ENCODE results near the gene NCAM1.

Gene NCAM1

GRCh38 chr11:113065330-113065729, 104.1 kb downstream of the NCAM1 start:
- Histone ChIP-seq H4K91ac (ENCODE audit: low read depth, low read length, poor library complexity) (no peak overlapping the region), H3K9ac (ENCODE audit: low read depth, low read length, poor library complexity) (no peak overlapping the region), H3K14ac (ENCODE audit: low read length) (no peak overlapping the region), H3K4me1 (ENCODE audit: control insufficient read depth in 2 of 2, insufficient read depth in 1 of 2, low read depth in 1 of 2, low read length in 2 of 2) (no peaks in the 10 kb centered on the region), H2BK5ac (ENCODE audit: low read length) (no peak overlapping the region), H3K79me1 (ENCODE audit: low read depth, low read length) (no peaks in the 10 kb centered on the region), H3K18ac (ENCODE audit: low read length) (no peak overlapping the region), H3K27me3 (ENCODE audit: control insufficient read depth in 3 of 3, insufficient read depth in 3 of 3, low read depth in 1 of 3, low read length in 3 of 3) (no peaks in the 10 kb centered on the region), H3K36me3 (replicated peaks in 1 of 2; ENCODE audit: control insufficient read depth in 2 of 2, insufficient read depth in 2 of 2, low read length in 2 of 2) (no peaks in the 10 kb centered on the region), H3K27ac (replicated peaks; ENCODE audit: low read length) (no peak overlapping the region), H2AK5ac (ENCODE audit: low read depth, low read length) (no peak overlapping the region), H3K9me3 (replicated peaks in 1 of 2; ENCODE audit: control insufficient read depth in 2 of 2, insufficient read depth in 1 of 2, low read depth in 1 of 2, low read length in 2 of 2) (no peaks in the 10 kb centered on the region), H4K8ac (ENCODE audit: low read depth, low read length) (no peak overlapping the region), H3K4me2 (ENCODE audit: insufficient read depth, low read length, poor library complexity, severe bottlenecking) (no peak overlapping the region), H3K23ac (ENCODE audit: low read depth, low read length, poor library complexity) (no peak overlapping the region), H3K4ac (ENCODE audit: low read length) (no peak overlapping the region), H2BK120ac (ENCODE audit: low read depth, low read length) (no peak overlapping the region), H2AFZ (ENCODE audit: low read length) (no peak overlapping the region), H2BK12ac (ENCODE audit: low read length) (no peak overlapping the region), H2BK15ac (ENCODE audit: low read length) (no peak overlapping the region), H3K4me3 (ENCODE audit: low read length in 2 of 2) (no peak overlapping the region)
- no peak for DNase-seq (ENCODE audit: low spot score)
- WGBS, 2 donors (ENCODE audit: extremely low coverage in 2 of 2, insufficient read length in 2 of 2, insufficient replicate concordance in 1 of 2) = no CpG with 5 or more reads among the region's 1 CpG

DNA sequence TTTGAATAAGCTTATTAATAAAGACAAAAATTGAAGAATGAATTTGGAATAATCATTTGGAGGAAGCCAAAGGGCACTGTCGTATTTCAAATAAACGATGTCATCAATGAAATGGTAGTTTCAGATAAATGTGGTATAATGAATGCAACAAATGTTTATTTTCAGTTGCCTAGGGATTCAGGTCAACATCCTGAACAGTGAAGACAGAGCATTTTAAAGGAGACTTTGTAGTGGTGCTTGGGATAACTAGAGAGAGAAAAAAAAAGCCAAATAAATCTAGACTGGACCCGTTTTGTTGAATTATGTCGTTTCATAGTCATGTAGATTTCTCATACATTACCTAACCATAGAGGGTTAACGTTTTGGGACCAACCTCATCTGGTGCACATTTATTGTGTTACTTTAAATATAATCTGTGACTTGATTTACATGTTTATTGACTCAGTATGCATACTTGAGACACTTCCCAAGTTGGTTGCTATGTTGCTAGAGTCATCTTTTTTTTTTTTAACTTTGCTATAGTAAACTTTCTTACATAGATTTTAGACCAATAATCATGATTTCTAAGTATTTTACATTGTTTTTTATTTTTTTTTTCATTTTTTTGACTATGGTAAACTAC, 111.1 kb downstream of the NCAM1 start:
- Histone ChIP-seq H2BK120ac (ENCODE audit: low read depth, low read length) (no peak overlapping the region), H3K27ac (replicated peaks; ENCODE audit: low read length) (no peak overlapping the region), H2AK5ac (ENCODE audit: low read depth, low read length) (no peak overlapping the region), H3K4me3 (ENCODE audit: low read length in 2 of 2) (no peak overlapping the region), H2AFZ (ENCODE audit: low read length) (no peak overlapping the region), H4K8ac (ENCODE audit: low read depth, low read length) (no peak overlapping the region), H3K9me3 (replicated peaks in 1 of 2; ENCODE audit: control insufficient read depth in 2 of 2, insufficient read depth in 1 of 2, low read depth in 1 of 2, low read length in 2 of 2) (no peaks in the 10 kb centered on the region), H2BK5ac (ENCODE audit: low read length) (no peak overlapping the region), H3K27me3 (ENCODE audit: control insufficient read depth in 3 of 3, insufficient read depth in 3 of 3, low read depth in 1 of 3, low read length in 3 of 3) (no peaks in the 10 kb centered on the region), H3K79me1 (ENCODE audit: low read depth, low read length) (no peaks in the 10 kb centered on the region), H3K36me3 (replicated peaks in 1 of 2; ENCODE audit: control insufficient read depth in 2 of 2, insufficient read depth in 2 of 2, low read length in 2 of 2) (no peaks in the 10 kb centered on the region), H2BK15ac (ENCODE audit: low read length) (no peak overlapping the region), H3K4me2 (ENCODE audit: insufficient read depth, low read length, poor library complexity, severe bottlenecking) (no peak overlapping the region), H2BK12ac (ENCODE audit: low read length) (no peak overlapping the region), H3K9ac (ENCODE audit: low read depth, low read length, poor library complexity) (no peak overlapping the region), H3K4me1 (ENCODE audit: control insufficient read depth in 2 of 2, insufficient read depth in 1 of 2, low read depth in 1 of 2, low read length in 2 of 2) (no peaks in the 10 kb centered on the region), H3K23ac (ENCODE audit: low read depth, low read length, poor library complexity) (no peak overlapping the region), H3K18ac (ENCODE audit: low read length) (no peak overlapping the region), H3K14ac (ENCODE audit: low read length) (no peak overlapping the region), H4K91ac (ENCODE audit: low read depth, low read length, poor library complexity) (no peak overlapping the region), H3K4ac (ENCODE audit: low read length) (no peak overlapping the region)
- DNase-seq (ENCODE audit: low spot score) = no peak
- WGBS, 2 donors (ENCODE audit: extremely low coverage in 2 of 2, insufficient read length in 2 of 2, insufficient replicate concordance in 1 of 2) = no CpG with 5 or more reads among the region's 5 CpGs

DNA sequence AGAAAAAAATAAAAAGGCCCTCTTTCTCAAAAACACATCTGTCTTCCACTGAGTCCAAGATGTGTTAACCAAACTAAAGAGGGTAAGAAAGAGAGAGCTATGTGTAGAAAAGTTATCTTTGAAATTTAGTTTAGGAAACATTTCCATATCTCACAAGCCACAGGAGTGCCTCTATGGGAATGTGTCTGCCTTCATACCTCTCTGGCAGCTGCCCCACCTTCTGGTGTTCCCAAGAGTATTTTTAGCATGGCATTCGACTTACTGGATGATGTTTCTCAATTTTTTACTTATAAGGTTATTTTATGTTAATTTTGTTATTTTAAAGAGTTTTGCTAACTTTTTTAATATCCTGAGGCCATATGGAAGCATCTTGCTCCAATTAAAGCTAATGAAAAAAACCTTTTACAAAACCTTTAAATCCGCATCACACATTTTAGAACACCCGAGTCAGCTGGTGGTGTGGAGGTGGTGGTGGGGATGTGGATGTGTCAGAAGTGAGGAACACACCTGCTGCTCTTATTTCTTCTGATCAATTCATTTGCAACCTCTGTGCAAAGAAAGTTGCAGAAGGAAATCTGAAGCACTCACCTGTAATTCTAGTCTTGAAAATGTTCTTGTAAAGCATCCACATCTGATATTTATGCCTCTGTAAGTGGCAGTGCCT, 112.2 kb downstream of the NCAM1 start:
- H3K23ac ChIP-seq (ENCODE audit: low read depth, low read length, poor library complexity) = no peak overlapping the region
- H3K79me1 ChIP-seq (ENCODE audit: low read depth, low read length) = no peaks in the 10 kb centered on the region
- no CpG with 5 or more reads among the region's 3 CpGs for WGBS, 2 donors (ENCODE audit: extremely low coverage in 2 of 2, insufficient read length in 2 of 2, insufficient replicate concordance in 1 of 2)
- H3K14ac ChIP-seq (ENCODE audit: low read length) = no peak overlapping the region
- no peak overlapping the region for H3K4me2 ChIP-seq (ENCODE audit: insufficient read depth, low read length, poor library complexity, severe bottlenecking)
- H3K9me3 ChIP-seq (replicated peaks in 1 of 2; ENCODE audit: control insufficient read depth in 2 of 2, insufficient read depth in 1 of 2, low read depth in 1 of 2, low read length in 2 of 2) = no peaks in the 10 kb centered on the region
- no peak overlapping the region for H3K27ac ChIP-seq (replicated peaks; ENCODE audit: low read length)
- DNase-seq (ENCODE audit: low spot score) = no peak
- no peak overlapping the region for H4K91ac ChIP-seq (ENCODE audit: low read depth, low read length, poor library complexity)
- H2BK120ac ChIP-seq (ENCODE audit: low read depth, low read length) = no peak overlapping the region
- H2AK5ac ChIP-seq (ENCODE audit: low read depth, low read length) = no peak overlapping the region
- no peak overlapping the region for H2BK12ac ChIP-seq (ENCODE audit: low read length)
- no peaks in the 10 kb centered on the region for H3K27me3 ChIP-seq (ENCODE audit: control insufficient read depth in 3 of 3, insufficient read depth in 3 of 3, low read depth in 1 of 3, low read length in 3 of 3)
- H4K8ac ChIP-seq (ENCODE audit: low read depth, low read length) = no peak overlapping the region
- H3K36me3 ChIP-seq (replicated peaks in 1 of 2; ENCODE audit: control insufficient read depth in 2 of 2, insufficient read depth in 2 of 2, low read length in 2 of 2) = no peaks in the 10 kb centered on the region
- H2BK5ac ChIP-seq (ENCODE audit: low read length) = no peak overlapping the region
- H3K18ac ChIP-seq (ENCODE audit: low read length) = no peak overlapping the region
- H3K4me3 ChIP-seq (ENCODE audit: low read length in 2 of 2) = no peak overlapping the region
- no peak overlapping the region for H3K4ac ChIP-seq (ENCODE audit: low read length)
- H2AFZ ChIP-seq (ENCODE audit: low read length) = no peak overlapping the region
- H2BK15ac ChIP-seq (ENCODE audit: low read length) = no peak overlapping the region
- no peaks in the 10 kb centered on the region for H3K4me1 ChIP-seq (ENCODE audit: control insufficient read depth in 2 of 2, insufficient read depth in 1 of 2, low read depth in 1 of 2, low read length in 2 of 2)
- no peak overlapping the region for H3K9ac ChIP-seq (ENCODE audit: low read depth, low read length, poor library complexity)

DNA sequence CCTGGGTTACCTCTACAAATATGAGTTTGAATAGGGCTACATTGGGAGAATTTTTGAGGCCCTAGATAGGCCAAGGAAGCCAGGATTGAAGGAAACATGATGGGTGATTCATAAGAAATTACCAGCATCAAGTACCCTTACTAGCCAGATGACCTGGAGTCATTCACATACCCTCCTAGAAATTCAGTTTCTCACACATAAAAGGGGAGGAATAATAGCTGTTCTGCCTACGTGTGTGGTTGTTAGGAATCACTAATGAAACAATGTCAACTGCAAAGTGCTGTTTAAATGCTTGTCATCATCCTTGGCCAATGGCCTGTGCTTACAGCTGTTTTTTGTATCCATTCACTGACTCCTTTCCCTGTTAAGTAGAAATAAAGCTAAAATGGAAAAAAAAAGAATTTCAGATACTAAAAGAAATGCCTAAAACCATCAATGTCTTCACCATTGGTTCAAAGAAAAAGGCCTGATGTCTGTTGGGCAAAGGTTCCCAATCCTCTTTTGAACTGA, 114.4 kb downstream of the NCAM1 start:
- Histone ChIP-seq H2BK120ac (ENCODE audit: low read depth, low read length) (no peak overlapping the region), H3K4ac (ENCODE audit: low read length) (no peak overlapping the region)

More for the DNA sequence above, 114.4 kb downstream of the NCAM1 start:
- Histone ChIP-seq H3K4me1 (ENCODE audit: control insufficient read depth in 2 of 2, insufficient read depth in 1 of 2, low read depth in 1 of 2, low read length in 2 of 2) (no peaks in the 10 kb centered on the region), H3K4me3 (ENCODE audit: low read length in 2 of 2) (no peak overlapping the region), H3K9ac (ENCODE audit: low read depth, low read length, poor library complexity) (no peak overlapping the region), H3K36me3 (replicated peaks in 1 of 2; ENCODE audit: control insufficient read depth in 2 of 2, insufficient read depth in 2 of 2, low read length in 2 of 2) (no peaks in the 10 kb centered on the region), H3K27ac (replicated peaks; ENCODE audit: low read length) (no peak overlapping the region), H2BK5ac (ENCODE audit: low read length) (no peak overlapping the region), H3K23ac (ENCODE audit: low read depth, low read length, poor library complexity) (no peak overlapping the region), H2AFZ (ENCODE audit: low read length) (no peak overlapping the region), H3K18ac (ENCODE audit: low read length) (no peak overlapping the region), H3K27me3 (ENCODE audit: control insufficient read depth in 3 of 3, insufficient read depth in 3 of 3, low read depth in 1 of 3, low read length in 3 of 3) (no peaks in the 10 kb centered on the region), H4K8ac (ENCODE audit: low read depth, low read length) (no peak overlapping the region), H3K4me2 (ENCODE audit: insufficient read depth, low read length, poor library complexity, severe bottlenecking) (no peak overlapping the region), H3K79me1 (ENCODE audit: low read depth, low read length) (no peaks in the 10 kb centered on the region), H3K9me3 (replicated peaks in 1 of 2; ENCODE audit: control insufficient read depth in 2 of 2, insufficient read depth in 1 of 2, low read depth in 1 of 2, low read length in 2 of 2) (no peaks in the 10 kb centered on the region), H4K91ac (ENCODE audit: low read depth, low read length, poor library complexity) (no peak overlapping the region), H2AK5ac (ENCODE audit: low read depth, low read length) (no peak overlapping the region), H2BK12ac (ENCODE audit: low read length) (no peak overlapping the region), H2BK15ac (ENCODE audit: low read length) (no peak overlapping the region), H3K14ac (ENCODE audit: low read length) (no peak overlapping the region)
- DNase-seq (ENCODE audit: low spot score) = no peak
- no CpG with 5 or more reads among the region's 1 CpG for WGBS, 2 donors (ENCODE audit: extremely low coverage in 2 of 2, insufficient read length in 2 of 2, insufficient replicate concordance in 1 of 2)

All from neuronal stem cell (in vitro differentiated cells).